Lower leg skin (tissue), 3 donors: ENCODE data around the gene CRTC1.

ENCODE experiments used
- POLR2A ChIP-seq, 2 donors: fragments of 450-650 bp; IDR thresholded peaks; one replicate each; pipeline ENCODE4 v1.6.1; 2016 to 2017; ENCODE audit warnings: antibody characterized with exemption in 2 of 2, mild to moderate bottlenecking in 1 of 2, moderate library complexity in 1 of 2
- TF ChIP-seq, protein P1 (sequence below), 3 donors: fragments of 450-650 bp; IDR thresholded peaks; one replicate each; pipeline ENCODE4 v1.5.1; 2016; ENCODE audit warnings: antibody characterized with exemption in 3 of 3, mild to moderate bottlenecking in 3 of 3, moderate library complexity in 2 of 3

DNA sequence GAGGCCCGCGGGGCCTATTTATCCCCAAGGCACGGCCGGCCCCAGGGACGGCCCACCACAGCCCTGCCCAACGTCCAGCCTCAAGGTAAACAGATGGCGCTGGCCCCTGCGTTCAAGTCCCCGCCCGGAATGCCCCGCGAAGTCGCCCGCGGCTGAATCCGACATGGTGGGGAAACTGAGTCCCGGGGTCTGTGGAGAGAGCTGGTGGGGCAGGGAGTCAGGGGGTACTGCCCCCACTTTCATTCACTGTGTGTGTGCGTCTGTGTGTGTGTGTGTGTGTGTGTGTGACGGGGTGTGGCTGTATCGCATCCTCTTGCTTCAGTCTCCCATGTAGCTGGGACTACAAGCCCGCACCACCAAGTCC is 107.8 kb downstream of the CRTC1 start:
- TF ChIP-seq, protein P1, sequence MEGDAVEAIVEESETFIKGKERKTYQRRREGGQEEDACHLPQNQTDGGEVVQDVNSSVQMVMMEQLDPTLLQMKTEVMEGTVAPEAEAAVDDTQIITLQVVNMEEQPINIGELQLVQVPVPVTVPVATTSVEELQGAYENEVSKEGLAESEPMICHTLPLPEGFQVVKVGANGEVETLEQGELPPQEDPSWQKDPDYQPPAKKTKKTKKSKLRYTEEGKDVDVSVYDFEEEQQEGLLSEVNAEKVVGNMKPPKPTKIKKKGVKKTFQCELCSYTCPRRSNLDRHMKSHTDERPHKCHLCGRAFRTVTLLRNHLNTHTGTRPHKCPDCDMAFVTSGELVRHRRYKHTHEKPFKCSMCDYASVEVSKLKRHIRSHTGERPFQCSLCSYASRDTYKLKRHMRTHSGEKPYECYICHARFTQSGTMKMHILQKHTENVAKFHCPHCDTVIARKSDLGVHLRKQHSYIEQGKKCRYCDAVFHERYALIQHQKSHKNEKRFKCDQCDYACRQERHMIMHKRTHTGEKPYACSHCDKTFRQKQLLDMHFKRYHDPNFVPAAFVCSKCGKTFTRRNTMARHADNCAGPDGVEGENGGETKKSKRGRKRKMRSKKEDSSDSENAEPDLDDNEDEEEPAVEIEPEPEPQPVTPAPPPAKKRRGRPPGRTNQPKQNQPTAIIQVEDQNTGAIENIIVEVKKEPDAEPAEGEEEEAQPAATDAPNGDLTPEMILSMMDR (IDR thresholded peaks at IDR 0.05): no peak
- TF ChIP-seq POLR2A (IDR thresholded peaks at IDR 0.05): no peak
